PC-3 (cell line): ENCODE results near the gene ANLN. TPM values are rescaled to one million over a fixed set of nuclear protein-coding genes. Genes with fewer than 3 reads are reported as not detected.

ENCODE experiments used
- ATAC-seq: fragments of 200-7000 bp; cut with Tn5 transposase; 2 replicates; pipeline ENCODE4 v1.9.1; 2020; ENCODE audit warnings: mild to moderate bottlenecking, moderate library complexity
- BruUV-seq: library from RNA; stranded (reverse); fragments of 400-500 nt; replicated peaks from 2 replicates; lab custom pipeline; 2021; lab: Mats Ljungman, UMichigan
- CTCF ChIA-PET: fragments of 300-600 bp; sonication (Branson Sonifier 250); formaldehyde crosslinking; loops from one replicate; lab custom pipeline; 2022; ENCODE audit warnings: antibody characterized with exemption; lab: Charles Lee
- POLR2A ChIA-PET: fragments of 300-600 bp; sonication (Branson Sonifier 250); formaldehyde crosslinking; loops from one replicate; lab custom pipeline; 2022; ENCODE audit warnings: antibody characterized with exemption; ENCODE audit not compliant: unreplicated experiment; lab: Charles Lee
- DNase-seq: peaks from one replicate; pipeline ENCODE4 v3.0.0-alpha.2; 2015
- H2AFZ ChIP-seq: fragments of 300-600 bp; sonication (generic); 2 replicates; pipeline ENCODE4 v1.6.0; 2016; ENCODE audit warnings: antibody characterized with exemption, low read length
- H3F3A ChIP-seq: fragments of 300-600 bp; sonication (generic); one replicate; pipeline ENCODE4 v1.6.0; 2017; ENCODE audit warnings: antibody characterized with exemption, low read length, control low read depth, mild to moderate bottlenecking; ENCODE audit not compliant: unreplicated experiment
- H3K27ac ChIP-seq: fragments of 300-600 bp; sonication (generic); 2 replicates; pipeline ENCODE4 v1.5.1; 2016; ENCODE audit warnings: mild to moderate bottlenecking, low read length
- H3K27me3 ChIP-seq: fragments of 300-600 bp; sonication (generic); 2 replicates; pipeline ENCODE4 v1.6.1; 2016; ENCODE audit warnings: low read length, mixed read lengths
- H3K36me3 ChIP-seq: fragments of 300-600 bp; sonication (generic); 2 replicates; pipeline ENCODE4 v1.6.1; 2016; ENCODE audit warnings: low read depth, mixed run types, low read length, mixed read lengths
- H3K4me1 ChIP-seq: fragments of 300-600 bp; sonication (generic); 2 replicates; pipeline ENCODE4 v1.5.1; 2016; ENCODE audit warnings: low read length; ENCODE audit not compliant: insufficient read depth
- H3K4me2 ChIP-seq: fragments of 300-600 bp; sonication (generic); 2 replicates; pipeline ENCODE4 v1.6.0; 2016; ENCODE audit warnings: low read length
- H3K4me3 ChIP-seq: fragments of 300-600 bp; sonication (generic); 2 replicates; pipeline ENCODE4 v1.5.1; 2016; ENCODE audit warnings: mild to moderate bottlenecking, low read length, mixed read lengths
- H3K79me2 ChIP-seq: fragments of 300-600 bp; sonication (generic); 2 replicates; pipeline ENCODE4 v1.6.1; 2017; ENCODE audit warnings: low read length, mixed read lengths
- H3K9ac ChIP-seq: fragments of 300-600 bp; sonication (generic); 2 replicates; pipeline ENCODE4 v1.6.0; 2016; ENCODE audit warnings: mild to moderate bottlenecking, low read length
- H3K9me2 ChIP-seq: fragments of 300-600 bp; sonication (generic); replicated peaks from 2 replicates; pipeline ENCODE4 v1.6.1; 2016; ENCODE audit warnings: mixed run types, low read length, mixed read lengths
- H3K9me3 ChIP-seq: fragments of 300-600 bp; sonication (generic); 2 replicates; pipeline ENCODE4 v1.6.1; 2016; ENCODE audit warnings: low read length, mixed read lengths
- H4K20me1 ChIP-seq: fragments of 300-600 bp; sonication (generic); 2 replicates; pipeline ENCODE4 v1.6.1; 2016; ENCODE audit warnings: low read length, mixed read lengths
- CTCF ChIP-seq: fragments of 300-600 bp; sonication (generic); conservative IDR thresholded peaks from 2 replicates; pipeline ENCODE4 v1.5.1; 2017; ENCODE audit warnings: antibody characterized with exemption, low read depth, mild to moderate bottlenecking, low read length
- EZH2 ChIP-seq: fragments of 300-600 bp; sonication (generic); IDR thresholded peaks from one replicate; pipeline ENCODE4 v1.6.1; 2017; ENCODE audit warnings: antibody characterized with exemption, mild to moderate bottlenecking, low read length; ENCODE audit not compliant: unreplicated experiment
- EZH2phosphoT487 ChIP-seq: fragments of 300-600 bp; sonication (generic); IDR thresholded peaks from 2 replicates; pipeline ENCODE4 v1.6.1; 2018; ENCODE audit warnings: mild to moderate bottlenecking, antibody characterized with exemption, low read length, borderline replicate concordance
- intact Hi-C: fragments of 100-400 bp; cut with micrococcal nuclease; formaldehyde crosslinking; loops from 2 replicates; pipeline ENCODE4 v1.9.0; 2023
- total RNA-seq: library from RNA; depleted of rRNA; stranded (reverse); fragments of >200 nt; gene quantifications from 2 replicates; pipeline ENCODE4 v1.2.3, GENCODE V29; 2014

ANLN gene
- total RNA-seq, 1 experiment from 2014 or later = 110 TPM

GRCh38 chr7:36473454-36474282, 84.0 kb downstream of the ANLN start:
- no peak for TF ChIP-seq EZH2
- peak; percentile 75 for TF ChIP-seq CTCF
- no peak for TF ChIP-seq EZH2phosphoT487
- POLR2A ChIA-PET = no interaction called here
- H3K9me3 ChIP-seq = no peaks in the 10 kb centered on the region
- no peak overlapping the region for H2AFZ ChIP-seq
- intact Hi-C loops = no loop called here
- H3K27me3 ChIP-seq = no peaks in the 10 kb centered on the region
- no TSS peak for BruUV-seq
- no peak overlapping the region for H3K27ac ChIP-seq
- no peaks in the 10 kb centered on the region for H3F3A ChIP-seq
- ATAC-seq = peak; percentile 44
- H3K79me2 ChIP-seq = no peaks in the 10 kb centered on the region
- no peaks in the 10 kb centered on the region for H4K20me1 ChIP-seq
- H3K4me2 ChIP-seq = no peak overlapping the region
- 0 out of 2 replicates have a peak, but pooled peaks cover 7% of the 10 kb centered on the region for H3K4me1 ChIP-seq
- no peaks in the 10 kb centered on the region for H3K36me3 ChIP-seq
- peak; percentile 58 for DNase-seq
- no peaks in the 10 kb centered on the region for H3K9me2 ChIP-seq
- H3K9ac ChIP-seq = no peak overlapping the region
- CTCF ChIA-PET = no interaction called here
- no peak overlapping the region for H3K4me3 ChIP-seq

GRCh38 chr7:36474283-36475010, 84.8 kb downstream of the ANLN start:
- BruUV-seq = no TSS peak
- H3K27me3 ChIP-seq = no peaks in the 10 kb centered on the region
- H4K20me1 ChIP-seq = no peaks in the 10 kb centered on the region
- H3K36me3 ChIP-seq = no peaks in the 10 kb centered on the region
- no peak overlapping the region for H3K4me3 ChIP-seq
- ChIA-PET POLR2A (no interaction called here), CTCF (no interaction called here)
- DNase-seq (peak; percentile 48), ATAC-seq (peak; percentile 49)
- H3K4me2 ChIP-seq = no peak overlapping the region
- H3K9me3 ChIP-seq = no peaks in the 10 kb centered on the region
- H3K4me1 ChIP-seq = 0 out of 2 replicates have a peak, but pooled peaks cover 7% of the 10 kb centered on the region
- no peak for TF ChIP-seq EZH2phosphoT487
- TF ChIP-seq EZH2 = no peak
- TF ChIP-seq CTCF = no peak
- H3K9me2 ChIP-seq = no peaks in the 10 kb centered on the region
- intact Hi-C loops = no loop called here
- no peak overlapping the region for H3K27ac ChIP-seq
- no peak overlapping the region for H2AFZ ChIP-seq
- H3F3A ChIP-seq = no peaks in the 10 kb centered on the region
- H3K79me2 ChIP-seq = no peaks in the 10 kb centered on the region
- H3K9ac ChIP-seq = no peak overlapping the region

- TF ChIP-seq CTCF = no peak
- no peak for TF ChIP-seq EZH2phosphoT487
- no peak for TF ChIP-seq EZH2
- no peak for ATAC-seq
- Histone ChIP-seq H2AFZ (no peak overlapping the region), H3K9ac (no peak overlapping the region), H3K36me3 (no peaks in the 10 kb centered on the region), H3K4me1 (0 out of 2 replicates have a peak, but pooled peaks cover 7% of the 10 kb centered on the region), H3F3A (no peaks in the 10 kb centered on the region), H3K9me3 (no peaks in the 10 kb centered on the region), H3K27ac (no peak overlapping the region), H4K20me1 (no peaks in the 10 kb centered on the region), H3K27me3 (no peaks in the 10 kb centered on the region), H3K4me2 (no peak overlapping the region), H3K4me3 (no peak overlapping the region), H3K9me2 (no peaks in the 10 kb centered on the region), H3K79me2 (no peaks in the 10 kb centered on the region)
- intact Hi-C loops = no loop called here
- CTCF ChIA-PET = interaction anchor here (0.6 kb wide), 1 partner anchor 560 kb away, joined by 5 read pairs; no protein-coding TSS in a partner anchor
- no TSS peak for BruUV-seq
- POLR2A ChIA-PET = no interaction called here
- DNase-seq = no peak
These were observed 85.3 kb downstream of the ANLN start for GRCh38 chr7:36475011-36475342.
